ENCODE results near the gene PDLIM1. TPM values are rescaled to one million over a fixed set of nuclear protein-coding genes. Genes with fewer than 3 reads are reported as not detected.
A peak's percentile ranks its signal among the peaks of the same experiment; 100 is the strongest.

The PDLIM1 gene
- total and polyA plus RNA-seq, 9 of the 15 experiments (the other 6 are each of a cell fraction or from before 2014, with no cell fraction given) = 19.8 to 164 (median 39.1) TPM

DNA sequence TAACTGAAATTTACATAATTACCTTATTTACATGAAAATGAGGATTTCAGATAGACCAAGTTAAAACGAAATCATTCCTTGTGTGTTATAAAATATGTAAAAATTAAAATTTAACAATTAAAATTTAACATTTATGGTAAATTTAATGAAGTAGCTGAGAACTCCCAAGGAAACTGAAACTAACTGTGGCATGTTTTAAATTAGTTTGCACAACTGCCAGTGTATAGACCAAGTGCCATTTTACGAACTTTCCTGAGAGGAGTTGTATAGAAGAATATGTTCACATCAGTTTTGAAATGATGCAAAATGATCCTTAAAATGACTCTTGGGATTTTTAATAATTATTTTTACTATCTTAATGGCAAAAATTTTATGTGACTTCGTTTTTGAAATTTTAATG, 23.6 kb downstream of the PDLIM1 start:
- peaks cover 10% of the 10 kb centered on the region; the same call in 1 of the 3 replicates for H3K79me2 ChIP-seq (ENCODE audit: control insufficient read depth, insufficient read depth, low read length)
- ChIA-PET CTCF (ENCODE audit: low intra/inter-chr PET ratio) (no interaction called here), POLR2A (interaction anchor here (0.6 kb wide), 1 partner anchor 12 kb away, joined by 5 read pairs; no protein-coding TSS in a partner anchor)

DNA sequence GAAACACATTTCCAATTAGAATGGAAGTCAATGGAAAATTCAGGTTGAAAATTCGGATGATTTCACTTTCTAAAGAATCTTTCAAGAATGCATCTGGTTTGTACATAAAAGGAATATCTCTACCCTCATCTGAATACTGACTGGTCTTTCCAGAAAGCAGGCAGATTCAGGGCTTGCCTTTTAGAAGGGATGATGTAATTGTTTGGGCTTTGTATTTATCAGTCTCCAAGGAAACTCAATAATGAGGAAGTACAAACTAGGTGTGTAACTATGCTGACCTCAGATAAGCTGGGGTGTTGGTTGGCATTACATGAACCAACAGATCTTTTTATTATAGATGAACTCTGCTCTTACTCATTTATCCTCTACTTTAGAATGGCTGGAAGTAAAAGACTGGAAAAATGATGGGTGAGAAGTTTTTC, 24.1 kb downstream of the PDLIM1 start:
- H3K79me2 ChIP-seq (ENCODE audit: control insufficient read depth, insufficient read depth, low read length) = 0 out of 3 replicates have a peak, but pooled peaks cover 7% of the 10 kb centered on the region
- intact Hi-C loops (cut with micrococcal nuclease) (no loop called here), in situ Hi-C loops (cut with MboI) (no loop called here)
- no peak overlapping the region for H3K4me2 ChIP-seq (ENCODE audit: insufficient read depth, low read length)
- no peaks in the 10 kb centered on the region for H4K20me1 ChIP-seq (replicated peaks; ENCODE audit: control insufficient read depth, insufficient read depth, low read length)
- DNase-seq (ENCODE audit: extremely low read depth in 1 of 4, low spot score in 3 of 4) (peak; percentile 60 to 72 (median 64)), ATAC-seq (peak; percentile 90), FAIRE-seq (no peak)
- no TSS peak for BruUV-seq (replicated peaks)
- H3K9me1 ChIP-seq (ENCODE audit: control insufficient read depth, insufficient read depth, low read length) = no peaks in the 10 kb centered on the region
- no peak overlapping the region for H3K4me3 ChIP-seq
- WGBS (ENCODE audit: insufficient coverage, low coverage, missing lambda C conversion rate) = 8% methylated on average over 1 of the region's 1 CpG
- ChIA-PET CTCF (ENCODE audit: low intra/inter-chr PET ratio) (no interaction called here), POLR2A (interaction anchor here (0.6 kb wide), 1 partner anchor 12 kb away, joined by 5 read pairs; no protein-coding TSS in a partner anchor)
- no peaks in the 10 kb centered on the region for H3K9me3 ChIP-seq (replicated peaks; ENCODE audit: control insufficient read depth, insufficient read depth, low read depth, low read length)
- H2AFZ ChIP-seq (ENCODE audit: low read depth, low read length) = no peak overlapping the region
- H3K4me1 ChIP-seq (replicated peaks in 1 of 2; ENCODE audit: control insufficient read depth in 2 of 2, insufficient read depth in 2 of 2, low read length in 2 of 2) = peaks cover 0 to 17% of the 10 kb centered on the region in 2 experiments; a peak in 3 of 5 replicates
- H3K9ac ChIP-seq (ENCODE audit: insufficient read depth in 1 of 2, low read depth in 2 of 2, low read length in 2 of 2) = peak overlapping the region in 1 of 2 experiments; percentile 41; a peak in 2 of 4 replicates
- peaks cover 64% of the 10 kb centered on the region; the same call in 2 of the 3 replicates for H3K36me3 ChIP-seq (ENCODE audit: control insufficient read depth, insufficient read depth, low read length)
- no peaks in the 10 kb centered on the region for H3K27me3 ChIP-seq (ENCODE audit: control insufficient read depth in 2 of 2, insufficient read depth in 2 of 2, low read length in 2 of 2)
- peak overlapping the region; percentile 64 for H3K27ac ChIP-seq (ENCODE audit: extremely low read depth, low read depth, low read length)
- TF ChIP-seq, protein P1, sequence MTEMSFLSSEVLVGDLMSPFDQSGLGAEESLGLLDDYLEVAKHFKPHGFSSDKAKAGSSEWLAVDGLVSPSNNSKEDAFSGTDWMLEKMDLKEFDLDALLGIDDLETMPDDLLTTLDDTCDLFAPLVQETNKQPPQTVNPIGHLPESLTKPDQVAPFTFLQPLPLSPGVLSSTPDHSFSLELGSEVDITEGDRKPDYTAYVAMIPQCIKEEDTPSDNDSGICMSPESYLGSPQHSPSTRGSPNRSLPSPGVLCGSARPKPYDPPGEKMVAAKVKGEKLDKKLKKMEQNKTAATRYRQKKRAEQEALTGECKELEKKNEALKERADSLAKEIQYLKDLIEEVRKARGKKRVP (CRISPR knock-in tag; IDR thresholded peaks at IDR 0.05) = peak; percentile 66; the same call in 1 of the 2 replicates
- TF ChIP-seq ZNF584 (CRISPR knock-in tag; IDR thresholded peaks at IDR 0.05; ENCODE audit: low read depth) (0 out of 2 replicates have a peak, but pooled peaks have one; percentile 48), EGR1 (conservative IDR thresholded peaks at IDR 0.05) (no peak), SMC3 (conservative IDR thresholded peaks at IDR 0.05; ENCODE audit: insufficient read depth, low read depth, low read length) (no peak), KLF1 (tag; IDR thresholded peaks at IDR 0.05) (no peak), TAL1 (IDR thresholded peaks at IDR 0.05) (peak; percentile 51), KHSRP (IDR thresholded peaks at IDR 0.05) (no peak), GATA2 (CRISPR knock-in tag; IDR thresholded peaks at IDR 0.05) (0 out of 2 replicates have a peak, but pooled peaks have one; percentile 24), MXI1 (IDR thresholded peaks at IDR 0.05; ENCODE audit: low read depth, low read length) (peak; percentile 61; the same call in 1 of the 2 replicates), TEAD1 (CRISPR knock-in tag; IDR thresholded peaks at IDR 0.05) (peak in 1 of 2 experiments; percentile 5; a peak in 1 of 4 replicates), SMARCA4 (IDR thresholded peaks at IDR 0.05) (peak; percentile 87), TEAD4 (IDR thresholded peaks at IDR 0.05; ENCODE audit: low read length) (peak; percentile 81), TEAD4 (CRISPR knock-in tag; IDR thresholded peaks at IDR 0.05; ENCODE audit: borderline replicate concordance) (no peak), TBL1XR1 (IDR thresholded peaks at IDR 0.05; ENCODE audit: low read length in 2 of 2) (0 out of 4 replicates have a peak, but pooled peaks of 1 of the 2 experiments have one; percentile 36), MTA1 (IDR thresholded peaks at IDR 0.05; ENCODE audit: borderline replicate concordance) (no peak)

More for the DNA sequence above, 23.6 kb downstream of the PDLIM1 start:
- H3K9me3 ChIP-seq (replicated peaks; ENCODE audit: control insufficient read depth, insufficient read depth, low read depth, low read length) = no peaks in the 10 kb centered on the region
- H3K9me1 ChIP-seq (ENCODE audit: control insufficient read depth, insufficient read depth, low read length) = no peaks in the 10 kb centered on the region
- no peak overlapping the region for H3K4me3 ChIP-seq
- FAIRE-seq = no peak
- H2AFZ ChIP-seq (ENCODE audit: low read depth, low read length) = no peak overlapping the region
- intact Hi-C loops (cut with micrococcal nuclease) = no loop called here
- no peak for TF ChIP-seq PTTG1 (tag; IDR thresholded peaks at IDR 0.05; ENCODE audit: low read depth)
- TF ChIP-seq FOSL1 (tag; conservative IDR thresholded peaks at IDR 0.05) = 0 out of 2 replicates have a peak, but pooled peaks have one; percentile 3
- no peak for TF ChIP-seq MCM5 (IDR thresholded peaks at IDR 0.05; ENCODE audit: low read depth)
- no peak overlapping the region for H3K4me2 ChIP-seq (ENCODE audit: insufficient read depth, low read length)
- no peaks in the 10 kb centered on the region for H4K20me1 ChIP-seq (replicated peaks; ENCODE audit: control insufficient read depth, insufficient read depth, low read length)
- ATAC-seq = no peak
- WGBS (ENCODE audit: insufficient coverage, low coverage, missing lambda C conversion rate) = 55% methylated on average over 3 of the region's 3 CpGs
- peak overlapping the region; percentile 56; the same call in 2 of the 3 replicates for H3K27ac ChIP-seq (ENCODE audit: extremely low read depth, low read depth, low read length)
- peak overlapping the region in 1 of 2 experiments; percentile 16; a peak in 2 of 4 replicates for H3K9ac ChIP-seq (ENCODE audit: insufficient read depth in 1 of 2, low read depth in 2 of 2, low read length in 2 of 2)
- peaks cover 0 to 17% of the 10 kb centered on the region in 2 experiments; a peak in 3 of 5 replicates for H3K4me1 ChIP-seq (replicated peaks in 1 of 2; ENCODE audit: control insufficient read depth in 2 of 2, insufficient read depth in 2 of 2, low read length in 2 of 2)
- in situ Hi-C loops (cut with MboI) = no loop called here
- H3K36me3 ChIP-seq (ENCODE audit: control insufficient read depth, insufficient read depth, low read length) = peaks cover 60% of the 10 kb centered on the region; the same call in 2 of the 3 replicates
- no peak for DNase-seq (ENCODE audit: extremely low read depth in 1 of 4, low spot score in 3 of 4)
- no TSS peak for BruUV-seq (replicated peaks)
- H3K27me3 ChIP-seq (ENCODE audit: control insufficient read depth in 2 of 2, insufficient read depth in 2 of 2, low read length in 2 of 2) = no peaks in the 10 kb centered on the region

Data from K562 (cell line).